HepG2 (cell line): Measurements from ENCODE around the gene ARHGEF40. TPM values are rescaled to one million over a fixed set of nuclear protein-coding genes. Genes with fewer than 3 reads are reported as not detected.
A peak's percentile ranks its signal among the peaks of the same experiment; 100 is the strongest.

Source experiments
- ATF1 ChIP-seq: IDR thresholded peaks from 2 replicates; pipeline ENCODE4 v1.6.1; 2016; ENCODE audit warnings: mild to moderate bottlenecking, control low read depth
- CHD4 ChIP-seq: fragments of 200-600 bp; sonication (generic); IDR thresholded peaks from 2 replicates; pipeline ENCODE4 v1.7.0; 2017; ENCODE audit warnings: mild to moderate bottlenecking, low read length, borderline replicate concordance
- ERF ChIP-seq: IDR thresholded peaks from 2 replicates; pipeline ENCODE4 v1.6.1; 2018; ENCODE audit warnings: missing biosample characterization, missing genetic modification reagents
- KLF15 ChIP-seq: sonication (generic); formaldehyde crosslinking; IDR thresholded peaks from 2 replicates; pipeline ENCODE4 v1.8.1; 2023; ENCODE audit warnings: borderline replicate concordance, mild to moderate bottlenecking, inconsistent platforms, missing genetic modification reagents, mixed read lengths
- MXD4 ChIP-seq: IDR thresholded peaks from 2 replicates; pipeline ENCODE4 v1.6.1; 2016; ENCODE audit warnings: mild to moderate bottlenecking, missing biosample characterization, missing genetic modification reagents
- NCOR1 ChIP-seq: fragments of 200-600 bp; sonication (generic); IDR thresholded peaks from 2 replicates; pipeline ENCODE4 v1.7.0; 2017; ENCODE audit warnings: antibody characterized with exemption, low read length, borderline replicate concordance
- SMARCC2 ChIP-seq: fragments of 450-650 bp; IDR thresholded peaks from 2 replicates; pipeline ENCODE4 v1.6.1; 2017; ENCODE audit warnings: antibody characterized with exemption, mild to moderate bottlenecking
- TCF7L2 ChIP-seq: IDR thresholded peaks from 2 replicates; pipeline ENCODE4 v1.6.1; 2011; ENCODE audit warnings: mild to moderate bottlenecking, low read depth, low read length, moderate library complexity
- ZC3H4 ChIP-seq: sonication (generic); formaldehyde crosslinking; IDR thresholded peaks from 2 replicates; pipeline ENCODE4 v1.4.0; 2020; ENCODE audit warnings: missing genetic modification reagents, borderline replicate concordance
- ZFP82 ChIP-seq: sonication (generic); formaldehyde crosslinking; IDR thresholded peaks from 2 replicates; pipeline ENCODE4 v1.5.1; 2020; ENCODE audit warnings: mild to moderate bottlenecking, missing genetic modification reagents, borderline replicate concordance
- ZNF780A ChIP-seq: sonication (generic); formaldehyde crosslinking; IDR thresholded peaks from 2 replicates; pipeline ENCODE4 v1.8.0; 2022; ENCODE audit warnings: mild to moderate bottlenecking, missing genetic modification reagents, moderate library complexity
- polyA plus RNA-seq, 8 experiments: library from polyadenylated mRNA; depleted of rRNA in 3 of 8; stranded (reverse) in 7 of 8; unstranded in 1 of 8; fragments of >200 nt; fragmentation: Illumina TruSeq in 4 of 8; extraction: Trizol in 4 of 8; gene quantifications; 2 replicates each; pipeline versions ENCODE4 v1.2.1 to v1.2.3, GENCODE V29; 2011 to 2016; ENCODE audit warnings: low read depth in 4 of 8, missing spikeins in 1 of 8, mixed read lengths in 1 of 8; ENCODE audit not compliant: insufficient read depth in 1 of 8
- total RNA-seq, 5 experiments: library from RNA; depleted of rRNA; stranded (reverse); fragments of >200 nt; fragmentation: Illumina TruSeq; extraction: Trizol; gene quantifications; 2 replicates each; pipeline ENCODE4 v1.2.3, GENCODE V29; 2016; ENCODE audit warnings: low read depth in 1 of 5
- TF ChIP-seq, protein P1 (sequence below), 2 experiments: sonication (generic) in 1 of 2; formaldehyde crosslinking in 1 of 2; IDR thresholded peaks; 2 replicates each; pipeline versions ENCODE4 v1.4.0 to v1.6.1; 2018 to 2020; ENCODE audit warnings: missing genetic modification reagents in 2 of 2, borderline replicate concordance in 1 of 2, low read depth in 1 of 2, mild to moderate bottlenecking in 1 of 2, missing biosample characterization in 1 of 2
- TF ChIP-seq, protein P2 (sequence below): sonication (generic); formaldehyde crosslinking; IDR thresholded peaks from 2 replicates; pipeline ENCODE4 v1.8.0; 2022; ENCODE audit warnings: low read depth, missing genetic modification reagents

The ARHGEF40 gene
- total and polyA plus RNA-seq, 2 of the 13 experiments (the other 11 are each of a cell fraction or from before 2014, with no cell fraction given) = 28.1 to 78.1 TPM

DNA sequence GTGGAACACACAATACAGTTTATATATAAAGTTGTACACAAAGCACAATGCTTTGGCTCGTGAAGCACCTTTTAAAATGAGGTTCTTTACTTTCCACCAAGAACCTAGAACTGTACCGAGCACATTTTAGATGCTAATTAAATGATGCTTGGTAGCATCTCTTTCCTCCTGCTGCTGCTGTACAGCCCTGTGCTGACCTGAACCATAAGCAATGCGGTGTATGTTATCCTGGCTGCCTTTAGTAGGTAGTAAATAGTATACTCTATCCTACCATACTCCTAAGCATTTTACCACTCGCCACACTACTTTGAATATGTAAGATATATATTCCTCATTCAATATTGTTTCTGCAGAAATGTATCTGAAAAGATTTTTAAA, 15.3 kb upstream of the ARHGEF40 start (continued):
- TF ChIP-seq, protein P1, sequence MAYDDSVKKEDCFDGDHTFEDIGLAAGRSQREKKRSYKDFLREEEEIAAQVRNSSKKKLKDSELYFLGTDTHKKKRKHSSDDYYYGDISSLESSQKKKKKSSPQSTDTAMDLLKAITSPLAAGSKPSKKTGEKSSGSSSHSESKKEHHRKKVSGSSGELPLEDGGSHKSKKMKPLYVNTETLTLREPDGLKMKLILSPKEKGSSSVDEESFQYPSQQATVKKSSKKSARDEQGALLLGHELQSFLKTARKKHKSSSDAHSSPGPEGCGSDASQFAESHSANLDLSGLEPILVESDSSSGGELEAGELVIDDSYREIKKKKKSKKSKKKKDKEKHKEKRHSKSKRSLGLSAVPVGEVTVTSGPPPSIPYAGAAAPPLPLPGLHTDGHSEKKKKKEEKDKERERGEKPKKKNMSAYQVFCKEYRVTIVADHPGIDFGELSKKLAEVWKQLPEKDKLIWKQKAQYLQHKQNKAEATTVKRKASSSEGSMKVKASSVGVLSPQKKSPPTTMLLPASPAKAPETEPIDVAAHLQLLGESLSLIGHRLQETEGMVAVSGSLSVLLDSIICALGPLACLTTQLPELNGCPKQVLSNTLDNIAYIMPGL (CRISPR knock-in tag; IDR thresholded peaks at IDR 0.05; ENCODE audit: borderline replicate concordance in 1 of 2, low read depth in 1 of 2) = peak in 1 of 2 experiments; percentile 6; a peak in 1 of 4 replicates
- TF ChIP-seq MXD4 (CRISPR knock-in tag) (0 out of 2 replicates have a peak, but pooled peaks have one; percentile 5), ZFP82 (peak; percentile 47; the same call in 1 of the 2 replicates), SMARCC2 (0 out of 2 replicates have a peak, but pooled peaks have one; percentile 1), NCOR1 (peak; percentile 13; the same call in 1 of the 2 replicates), ZC3H4 (peak; percentile 90), ATF1 (CRISPR knock-in tag) (0 out of 2 replicates have a peak, but pooled peaks have one; percentile 6), TCF7L2 (peak; percentile 50; the same call in 1 of the 2 replicates), ZNF780A (CRISPR knock-in tag) (no peak), KLF15 (CRISPR knock-in tag) (no peak), ERF (CRISPR knock-in tag) (0 out of 2 replicates have a peak, but pooled peaks have one; percentile 0), CHD4 (peak; percentile 10; the same call in 1 of the 2 replicates)
- TF ChIP-seq, protein P2, sequence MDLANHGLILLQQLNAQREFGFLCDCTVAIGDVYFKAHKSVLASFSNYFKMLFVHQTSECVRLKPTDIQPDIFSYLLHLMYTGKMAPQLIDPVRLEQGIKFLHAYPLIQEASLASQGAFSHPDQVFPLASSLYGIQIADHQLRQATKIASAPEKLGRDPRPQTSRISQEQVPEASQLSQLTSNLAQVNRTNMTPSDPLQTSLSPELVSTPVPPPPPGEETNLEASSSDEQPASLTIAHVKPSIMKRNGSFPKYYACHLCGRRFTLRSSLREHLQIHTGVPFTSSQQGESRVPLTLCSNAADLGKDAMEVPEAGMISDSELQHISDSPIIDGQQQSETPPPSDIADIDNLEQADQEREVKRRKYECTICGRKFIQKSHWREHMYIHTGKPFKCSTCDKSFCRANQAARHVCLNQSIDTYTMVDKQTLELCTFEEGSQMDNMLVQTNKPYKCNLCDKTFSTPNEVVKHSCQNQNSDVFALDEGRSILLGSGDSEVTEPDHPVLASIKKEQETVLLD = no peak
